ENCODE data around the gene CD27. TPM values are rescaled to one million over a fixed set of nuclear protein-coding genes. Genes with fewer than 3 reads are reported as not detected.
A peak's percentile ranks its signal among the peaks of the same experiment; 100 is the strongest.
"Not testable (repeated sequence)": the region's sequence is repeated elsewhere in the genome, so short reads cannot be mapped to it uniquely, and the experiment has no call there.

The CD27 gene
- total RNA-seq, 1 donor from 2014 or later = 0.40 TPM

DNA sequence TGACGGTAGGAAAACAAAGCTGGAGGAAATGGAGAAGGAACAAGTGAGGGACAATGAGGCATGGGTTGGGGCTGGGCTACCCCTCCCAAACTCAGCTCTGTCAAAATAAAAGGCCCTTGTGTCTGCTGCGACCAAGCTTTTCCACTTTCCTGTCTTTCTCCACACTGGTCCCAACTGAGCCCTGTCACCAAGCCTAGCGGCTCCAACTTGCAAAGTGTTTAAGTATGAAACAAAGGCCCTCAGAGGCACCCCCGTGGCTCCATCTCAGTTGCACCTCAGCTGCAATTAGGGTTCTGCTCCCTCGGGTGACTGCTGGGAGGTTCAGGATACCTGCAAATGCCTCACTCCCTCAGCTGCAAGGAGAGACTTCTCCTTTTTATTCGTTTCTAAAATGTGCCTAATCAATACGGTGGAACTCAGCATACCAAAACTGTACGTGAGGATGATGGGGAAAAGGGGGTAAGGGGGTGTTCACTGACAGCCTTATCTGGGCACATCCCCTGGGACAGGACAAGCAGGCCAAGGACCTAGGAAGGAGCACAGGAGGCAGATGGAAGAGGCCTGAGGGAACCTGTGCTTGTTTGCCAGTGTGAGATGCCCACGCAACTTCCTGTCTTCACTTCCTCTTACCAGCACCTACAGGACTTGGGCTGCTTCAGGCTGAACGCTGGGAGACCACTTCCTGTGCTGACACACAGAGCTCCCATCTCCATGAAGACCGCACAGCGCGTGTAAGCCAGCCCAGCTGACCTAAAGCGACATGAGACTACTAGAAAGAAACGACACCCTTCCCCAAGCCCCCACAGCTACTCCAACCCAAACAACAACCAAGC lies 16.9 kb downstream of the CD27 start:
- peak; percentile 54 for ATAC-seq

DNA sequence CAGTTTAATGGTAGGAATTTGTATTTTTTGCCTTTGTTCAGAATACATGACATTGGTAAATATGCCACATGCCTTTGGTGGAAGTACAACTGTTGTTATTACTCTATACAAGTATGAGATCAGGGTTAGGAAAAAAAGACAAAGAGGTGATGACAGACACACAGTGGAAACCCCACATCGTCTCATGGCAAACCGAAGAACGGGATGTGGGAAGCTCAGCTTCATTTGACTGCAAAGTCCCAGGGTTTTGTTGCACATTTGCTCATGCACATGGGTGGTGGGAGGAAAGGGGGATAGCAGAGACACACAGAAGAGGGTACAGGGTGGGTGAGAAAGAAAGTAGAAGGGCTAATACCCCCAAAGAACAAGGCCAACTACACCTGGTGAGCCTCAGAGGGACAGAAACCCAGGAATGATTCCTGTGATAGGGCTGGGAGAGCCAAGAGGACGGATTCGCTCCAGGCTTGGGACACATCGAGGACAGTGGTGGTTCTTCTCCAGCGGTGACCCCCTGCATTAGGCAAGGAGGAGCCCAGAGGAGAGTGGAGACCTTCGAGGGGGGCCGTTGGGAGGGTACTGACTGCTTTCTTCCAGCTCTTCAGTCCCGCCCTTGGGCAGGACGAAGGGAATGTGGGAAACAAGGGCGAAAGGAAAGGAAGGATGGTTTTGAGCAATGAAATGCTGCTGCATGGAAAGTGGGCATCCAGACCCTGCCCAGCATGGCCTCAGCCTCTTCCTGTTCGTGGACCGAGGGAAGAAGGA lies 17.7 kb downstream of the CD27 start:
- ATAC-seq = peak; percentile 5

GRCh38 chr12:6463216-6463615 lies 18.5 kb downstream of the CD27 start:
- ATAC-seq = no peak

DNA sequence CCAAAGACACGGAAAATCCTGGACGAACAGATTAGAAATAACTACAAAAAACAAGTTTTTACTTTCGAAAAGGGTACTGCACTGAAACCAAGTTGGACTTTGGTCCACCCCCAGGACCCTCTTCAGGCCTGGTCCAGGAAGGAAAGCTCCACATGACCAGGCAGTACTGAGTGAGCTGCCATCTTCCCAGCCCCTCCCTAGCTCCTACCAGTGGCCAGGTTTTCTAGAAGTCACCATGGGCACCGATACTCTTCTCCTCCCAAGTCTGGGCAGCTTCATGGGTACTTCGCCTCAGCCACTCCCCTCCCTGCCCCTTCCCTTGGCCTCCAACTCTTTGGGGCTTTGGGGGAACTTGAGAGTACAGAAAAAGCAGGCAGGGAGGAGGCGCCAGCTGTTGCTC lies 19.1 kb downstream of the CD27 start:
- ATAC-seq = no peak

- ATAC-seq = no peak
Measured at GRCh38 chr12:6464531-6464930, 19.8 kb downstream of the CD27 start.

GRCh38 chr12:6465467-6466183 lies 20.9 kb downstream of the CD27 start:
- peak; percentile 54 for ATAC-seq

- ATAC-seq = no peak
Measured at GRCh38 chr12:6466184-6466573, 21.4 kb downstream of the CD27 start.

DNA sequence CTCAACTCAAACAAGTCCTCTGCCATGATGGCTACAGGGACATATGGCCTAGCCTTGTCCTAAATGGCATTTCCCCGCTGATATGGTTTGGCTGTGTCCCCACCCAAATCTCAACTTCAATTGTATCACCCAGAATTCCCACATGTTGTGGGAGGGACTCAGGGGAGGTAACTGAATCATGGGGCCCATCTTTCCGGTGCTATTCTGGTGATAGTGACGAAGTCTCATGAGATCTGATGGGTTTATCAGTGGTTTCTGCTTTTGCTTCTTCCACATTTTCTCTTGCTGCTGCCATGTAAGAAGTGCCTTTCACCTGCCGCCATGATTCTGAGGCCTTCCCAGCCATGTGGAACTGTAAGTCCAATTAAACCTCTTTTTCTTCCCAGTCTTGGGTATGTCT lies 22.0 kb downstream of the CD27 start:
- not testable (repeated sequence) for ATAC-seq

DNA sequence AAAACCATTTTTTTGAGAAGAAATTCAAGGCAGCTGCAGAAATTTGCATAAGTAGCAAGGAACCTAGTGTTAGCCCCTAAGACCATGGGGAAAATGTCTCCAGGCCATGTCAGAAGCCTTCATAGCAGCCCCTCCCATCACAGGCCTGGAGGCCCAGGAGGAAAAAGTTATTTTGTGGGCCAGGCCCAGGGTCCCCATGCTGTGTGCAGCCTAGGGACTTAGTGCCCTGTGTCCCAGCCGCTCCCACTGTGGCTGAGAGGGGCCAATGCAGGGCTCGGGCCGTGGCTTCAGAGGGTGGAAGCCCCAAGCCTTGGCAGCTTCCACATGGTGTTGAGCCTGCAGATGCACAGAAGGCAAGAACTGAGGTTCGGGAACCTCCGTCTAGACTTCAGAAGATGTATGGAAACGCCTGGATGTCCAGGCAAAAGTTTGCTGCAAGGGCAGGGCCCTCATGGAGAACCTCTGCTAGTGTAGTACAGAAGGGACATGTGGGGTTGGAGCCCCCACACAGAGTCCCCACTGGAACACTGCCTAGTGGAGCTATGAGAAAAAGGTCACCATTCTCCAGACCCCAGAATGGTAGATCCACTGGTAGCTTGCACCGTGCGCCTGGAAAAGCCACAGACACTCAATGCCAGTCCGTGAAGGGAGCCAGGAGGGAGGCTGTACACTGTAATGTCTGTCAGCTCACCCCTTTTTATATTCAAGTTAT lies 23.0 kb downstream of the CD27 start:
- ATAC-seq = not testable (repeated sequence)

GRCh38 chr12:6468283-6468575 lies 23.5 kb downstream of the CD27 start:
- no peak for ATAC-seq

- no peak for ATAC-seq
Measured at GRCh38 chr12:6469092-6469491, 24.3 kb downstream of the CD27 start.

DNA sequence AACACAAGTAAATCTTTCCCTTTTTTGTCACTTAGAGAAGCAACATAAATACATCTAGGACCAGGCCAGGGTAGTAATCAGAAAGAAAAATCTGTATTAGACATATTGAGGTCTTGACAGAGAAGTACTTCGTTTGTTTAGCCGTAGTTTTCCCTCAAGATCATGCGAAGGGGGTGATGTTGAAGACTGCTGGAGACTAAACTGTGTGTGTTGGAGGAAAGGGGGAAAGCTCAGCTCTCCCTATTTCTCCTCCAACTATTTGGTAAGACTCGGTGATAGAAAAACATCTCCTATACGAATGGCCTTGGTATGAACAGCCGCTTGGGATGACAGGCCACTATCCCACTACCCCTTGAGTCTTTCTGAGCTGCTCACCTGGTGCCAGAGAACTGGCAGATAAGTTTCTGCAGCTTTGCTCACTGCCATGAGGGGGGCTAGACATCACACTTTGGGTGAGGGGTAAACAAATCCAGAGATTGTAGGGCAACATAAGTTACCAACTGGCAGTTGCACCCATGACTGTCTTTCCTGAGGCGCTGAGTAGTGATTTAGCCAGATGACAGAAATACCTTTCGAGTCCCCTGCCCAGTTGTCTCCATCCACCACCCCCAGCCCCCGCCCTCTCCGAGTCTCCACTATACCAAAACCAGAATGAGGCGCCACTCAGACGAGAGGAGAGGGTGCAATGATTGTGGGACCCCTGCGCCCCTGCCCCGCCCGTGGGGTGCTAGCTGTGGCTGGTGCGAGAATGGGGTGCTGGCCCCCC lies 25.0 kb downstream of the CD27 start:
- no peak for ATAC-seq

GRCh38 chr12:6470375-6471163 lies 25.8 kb downstream of the CD27 start, which contains the start of gene VAMP1:
VAMP1 (minus strand) TSS chr12:6470677; CDS start chr12:6470531, 146 bp downstream.
- ATAC-seq = peak; percentile 97

GRCh38 chr12:6471989-6472360 lies 27.2 kb downstream of the CD27 start:
- no peak for ATAC-seq

DNA sequence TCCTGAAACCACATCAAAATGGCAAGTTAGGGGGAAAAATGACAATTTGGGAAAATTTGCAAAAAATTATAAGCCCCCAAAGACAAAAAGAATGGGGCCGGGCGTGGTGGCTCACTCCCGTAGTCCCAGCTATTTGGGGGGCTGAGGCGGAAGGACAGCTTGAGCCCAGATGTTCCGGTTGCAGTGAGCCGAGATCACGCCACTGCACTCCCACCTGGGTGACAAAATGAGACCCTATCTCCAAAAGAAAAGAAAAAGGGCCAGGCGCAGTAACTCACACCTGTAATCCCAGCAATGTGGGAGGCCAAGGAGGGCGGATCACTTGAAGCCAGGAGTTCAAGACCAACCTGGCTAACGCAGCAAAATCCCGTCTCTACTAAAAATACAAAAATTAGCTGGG lies 27.7 kb downstream of the CD27 start:
- ATAC-seq = no peak

- not testable (repeated sequence) for ATAC-seq
Measured at GRCh38 chr12:6475233-6475975, 30.6 kb downstream of the CD27 start.

GRCh38 chr12:6476489-6476888 lies 31.7 kb downstream of the CD27 start:
- no peak for ATAC-seq

DNA sequence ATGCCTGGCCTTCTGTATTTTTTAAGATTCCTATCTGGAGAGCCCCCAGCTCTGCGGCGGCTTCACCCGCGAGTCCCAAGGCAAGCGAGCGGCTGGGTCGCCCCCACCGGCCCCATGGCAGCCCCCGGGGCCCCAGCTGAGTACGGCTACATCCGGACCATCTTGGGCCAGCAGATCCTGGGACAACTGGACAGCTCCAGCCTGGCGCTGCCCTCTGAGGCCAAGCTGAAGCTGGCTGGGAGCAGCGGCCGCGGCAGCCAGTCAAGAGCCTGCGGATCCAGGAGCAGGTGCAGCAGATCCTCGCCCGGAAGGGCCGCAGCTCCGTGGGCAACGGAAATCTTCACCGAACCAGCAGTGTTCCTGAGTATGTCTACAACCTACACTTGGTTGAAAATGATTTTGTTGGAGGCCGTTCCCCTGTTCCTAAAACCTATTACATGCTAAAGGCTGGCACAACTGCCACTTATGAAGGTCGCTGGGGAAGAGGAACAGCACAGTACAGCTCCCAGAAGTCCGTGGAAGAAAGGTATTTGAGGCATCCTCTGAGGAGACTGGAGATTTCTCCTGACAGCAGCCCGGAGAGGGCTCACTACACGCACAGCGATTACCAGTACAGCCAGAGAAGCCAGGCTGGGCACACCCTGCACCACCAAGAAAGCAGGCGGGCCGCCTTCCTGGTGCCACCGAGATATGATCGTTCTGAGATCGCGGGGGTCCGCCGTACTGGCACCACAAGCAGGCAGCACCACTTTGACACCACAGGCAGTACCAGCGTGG lies 33.0 kb downstream of the CD27 start:
- ATAC-seq = peak; percentile 15

- peak; percentile 32 for ATAC-seq
Measured at GRCh38 chr12:6478416-6478815, 33.7 kb downstream of the CD27 start.

DNA sequence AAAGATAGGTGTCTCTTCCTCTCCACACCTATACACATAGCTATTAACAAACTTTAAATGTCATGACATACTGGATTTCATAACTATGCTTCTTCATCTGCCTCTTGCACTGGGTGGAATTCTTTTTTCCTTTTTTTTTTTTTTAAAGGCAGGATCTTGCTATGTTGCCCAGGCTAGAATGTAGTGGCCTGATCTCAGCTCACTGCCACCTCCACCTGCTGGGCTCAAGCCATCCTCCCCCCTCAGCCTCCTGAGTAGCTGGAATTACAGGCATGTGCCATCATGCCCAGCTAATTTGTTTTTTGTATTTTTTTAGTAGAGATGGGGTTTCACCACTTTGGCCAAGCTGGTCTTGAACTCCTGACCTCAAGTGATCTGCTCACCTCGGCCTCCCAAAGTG lies 43.5 kb downstream of the CD27 start:
- no peak for ATAC-seq
